Keratinocyte (primary cell): ENCODE measurements around the gene ISG15. TPM values are rescaled to one million over a fixed set of nuclear protein-coding genes. Genes with fewer than 3 reads are reported as not detected.
A peak's percentile ranks its signal among the peaks of the same experiment; 100 is the strongest.

Experiments
- DNase-seq: peaks from one replicate; pipeline ENCODE4 v3.0.0-alpha.2; 2011; ENCODE audit warnings: low read depth, missing footprints, low spot score
- FAIRE-seq: peaks from 2 replicates; lab custom pipeline; 2011; peaks lifted over from hg19 to GRCh38; lab: Jason Lieb, UNC
- H2AFZ ChIP-seq: 2 replicates; pipeline ENCODE4 v1.6.0; 2012; ENCODE audit warnings: low read length, control low read depth, inconsistent platforms; ENCODE audit not compliant: control insufficient read depth
- H3K27ac ChIP-seq: 2 replicates; pipeline ENCODE4 v1.5.1; 2011; ENCODE audit warnings: low read length; ENCODE audit not compliant: control insufficient read depth, insufficient read depth
- H3K27me3 ChIP-seq: 3 replicates; pipeline ENCODE4 v1.6.0; 2011; ENCODE audit warnings: low read length; ENCODE audit not compliant: control insufficient read depth, insufficient read depth; ENCODE audit errors: extremely low read depth
- H3K36me3 ChIP-seq, 2 experiments: 2 replicates in 1 of 2; 3 replicates in 1 of 2; pipeline ENCODE4 v1.5.1; 2011; ENCODE audit warnings: low read length in 2 of 2, mild to moderate bottlenecking in 1 of 2; ENCODE audit not compliant: control insufficient read depth in 2 of 2, insufficient read depth in 2 of 2; ENCODE audit errors: extremely low read depth in 1 of 2
- H3K4me1 ChIP-seq: 3 replicates; pipeline ENCODE4 v1.5.1; 2011; ENCODE audit warnings: low read length; ENCODE audit not compliant: control insufficient read depth, insufficient read depth; ENCODE audit errors: extremely low read depth
- H3K4me2 ChIP-seq: 3 replicates; pipeline ENCODE4 v1.6.0; 2011; ENCODE audit warnings: low read depth, low read length; ENCODE audit not compliant: control insufficient read depth, insufficient read depth; ENCODE audit errors: extremely low read depth
- H3K4me3 ChIP-seq, 3 experiments: fragments of 200-600 bp in 1 of 3; sonication (generic) in 1 of 3; 2 replicates in 2 of 3; 3 replicates in 1 of 3; pipeline ENCODE4 v1.5.1; 2011 to 2016; ENCODE audit warnings: low read length in 3 of 3, mild to moderate bottlenecking in 3 of 3, control low read depth in 2 of 3, inconsistent platforms in 1 of 3, low read depth in 1 of 3, mixed read lengths in 1 of 3, mixed run types in 1 of 3, moderate library complexity in 1 of 3; ENCODE audit not compliant: control insufficient read depth in 2 of 3, insufficient read depth in 2 of 3; ENCODE audit errors: extremely low read depth in 1 of 3
- H3K79me2 ChIP-seq: 2 replicates; pipeline ENCODE4 v1.6.0; 2012; ENCODE audit warnings: low read length; ENCODE audit not compliant: control insufficient read depth, insufficient read depth
- H3K9ac ChIP-seq: 3 replicates; pipeline ENCODE4 v1.6.0; 2011; ENCODE audit warnings: low read length; ENCODE audit not compliant: control insufficient read depth, insufficient read depth; ENCODE audit errors: extremely low read depth
- H3K9me1 ChIP-seq: 3 replicates; pipeline ENCODE4 v1.6.0; 2011; ENCODE audit warnings: low read length; ENCODE audit not compliant: control insufficient read depth, insufficient read depth; ENCODE audit errors: extremely low read depth
- H3K9me3 ChIP-seq: 2 replicates; pipeline ENCODE4 v1.5.1; 2012; ENCODE audit warnings: low read depth, low read length; ENCODE audit not compliant: control insufficient read depth
- H4K20me1 ChIP-seq: 3 replicates; pipeline ENCODE4 v1.6.0; 2011; ENCODE audit warnings: low read length; ENCODE audit not compliant: control insufficient read depth, insufficient read depth; ENCODE audit errors: extremely low read depth
- EZH2 ChIP-seq: IDR thresholded peaks from one replicate; pipeline ENCODE4 v1.6.1; 2012; ENCODE audit warnings: inconsistent platforms, mild to moderate bottlenecking, low read length, moderate library complexity
- dilution Hi-C: fragments of 300-500 bp; cut with MboI; formaldehyde crosslinking; loops from one replicate; pipeline ENCODE4 v1.7.0; 2020; ENCODE audit warnings: low sequenced_read_pairs; ENCODE audit not compliant: extremely low pct_ligation_motif_present
- polyA plus RNA-seq, 5 experiments: library from polyadenylated mRNA; depleted of rRNA in 3 of 5; stranded (reverse) in 3 of 5; stranded (forward) in 1 of 5; unstranded in 1 of 5; fragments of >200 nt; gene quantifications; 1 replicate in 1 of 5; 2 replicates in 3 of 5; 3 replicates in 1 of 5; pipeline versions ENCODE4 v1.2.1 to v1.2.3, GENCODE V29; 2011 to 2012; ENCODE audit warnings: missing spikeins in 2 of 5, low read depth in 1 of 5, low replicate concordance in 1 of 5
- TF ChIP-seq, protein P1 (sequence below), 3 experiments: IDR thresholded peaks in 1 of 3; conservative IDR thresholded peaks in 1 of 3; optimal IDR thresholded peaks in 1 of 3; 2 replicates in 2 of 3; 3 replicates in 1 of 3; pipeline versions ENCODE3 to v1.5.1; 2011; ENCODE audit warnings: low read length in 3 of 3, mild to moderate bottlenecking in 3 of 3, moderate library complexity in 2 of 3, control low read depth in 1 of 3, inconsistent platforms in 1 of 3; ENCODE audit not compliant: insufficient read depth in 2 of 3; ENCODE audit errors: extremely low read depth in 1 of 3

ISG15 gene
- polyA plus RNA-seq, 1 donor (not counting 4 experiments of a cell fraction or from before 2014, with no cell fraction given): 246 TPM

GRCh38 chr1:1025730-1026129 is 12.4 kb downstream of the ISG15 start:
- H3K4me3 ChIP-seq: peak overlapping the region; percentile 46 to 80 (median 51)
- peaks cover 27 to 32% of the 10 kb centered on the region in 2 experiments for H3K36me3 ChIP-seq
- H4K20me1 ChIP-seq: peaks cover 3% of the 10 kb centered on the region
- DNase-seq: no peak
- no peak overlapping the region for H2AFZ ChIP-seq
- dilution Hi-C loops: no loop called here
- TF ChIP-seq EZH2: no peak
- TF ChIP-seq, protein P1, sequence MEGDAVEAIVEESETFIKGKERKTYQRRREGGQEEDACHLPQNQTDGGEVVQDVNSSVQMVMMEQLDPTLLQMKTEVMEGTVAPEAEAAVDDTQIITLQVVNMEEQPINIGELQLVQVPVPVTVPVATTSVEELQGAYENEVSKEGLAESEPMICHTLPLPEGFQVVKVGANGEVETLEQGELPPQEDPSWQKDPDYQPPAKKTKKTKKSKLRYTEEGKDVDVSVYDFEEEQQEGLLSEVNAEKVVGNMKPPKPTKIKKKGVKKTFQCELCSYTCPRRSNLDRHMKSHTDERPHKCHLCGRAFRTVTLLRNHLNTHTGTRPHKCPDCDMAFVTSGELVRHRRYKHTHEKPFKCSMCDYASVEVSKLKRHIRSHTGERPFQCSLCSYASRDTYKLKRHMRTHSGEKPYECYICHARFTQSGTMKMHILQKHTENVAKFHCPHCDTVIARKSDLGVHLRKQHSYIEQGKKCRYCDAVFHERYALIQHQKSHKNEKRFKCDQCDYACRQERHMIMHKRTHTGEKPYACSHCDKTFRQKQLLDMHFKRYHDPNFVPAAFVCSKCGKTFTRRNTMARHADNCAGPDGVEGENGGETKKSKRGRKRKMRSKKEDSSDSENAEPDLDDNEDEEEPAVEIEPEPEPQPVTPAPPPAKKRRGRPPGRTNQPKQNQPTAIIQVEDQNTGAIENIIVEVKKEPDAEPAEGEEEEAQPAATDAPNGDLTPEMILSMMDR (optimal IDR thresholded peaks at IDR 0.05 in 1 of 3, IDR thresholded peaks at IDR 0.05 in 1 of 3, conservative IDR thresholded peaks at IDR 0.05 in 1 of 3; ENCODE audit: extremely low read depth in 1 of 3, insufficient read depth in 2 of 3, low read length in 3 of 3): no peak
- H3K27ac ChIP-seq: no peak overlapping the region
- FAIRE-seq: no peak
- no peaks in the 10 kb centered on the region for H3K9me1 ChIP-seq
- peak overlapping the region; percentile 37 for H3K9ac ChIP-seq
- H3K79me2 ChIP-seq: peaks cover 78% of the 10 kb centered on the region
- no peaks in the 10 kb centered on the region for H3K9me3 ChIP-seq
- peaks cover 50% of the 10 kb centered on the region for H3K4me1 ChIP-seq
- peak overlapping the region; percentile 94 for H3K4me2 ChIP-seq
- no peaks in the 10 kb centered on the region for H3K27me3 ChIP-seq

GRCh38 chr1:1026599-1027413 is 13.5 kb downstream of the ISG15 start:
- Histone ChIP-seq H3K9me1 (no peaks in the 10 kb centered on the region), H3K4me1 (peaks cover 46% of the 10 kb centered on the region), H3K4me2 (no peak overlapping the region), H3K4me3 (no peak overlapping the region), H4K20me1 (peaks cover 7% of the 10 kb centered on the region), H3K79me2 (peaks cover 72% of the 10 kb centered on the region), H3K9ac (no peak overlapping the region), H3K27ac (no peak overlapping the region), H3K27me3 (no peaks in the 10 kb centered on the region), H3K36me3 (peaks cover 31 to 32% of the 10 kb centered on the region in 2 experiments), H2AFZ (no peak overlapping the region), H3K9me3 (no peaks in the 10 kb centered on the region)
- TF ChIP-seq EZH2: no peak
- TF ChIP-seq, protein P1 (optimal IDR thresholded peaks at IDR 0.05 in 1 of 3, IDR thresholded peaks at IDR 0.05 in 1 of 3, conservative IDR thresholded peaks at IDR 0.05 in 1 of 3; ENCODE audit: extremely low read depth in 1 of 3, insufficient read depth in 2 of 3, low read length in 3 of 3): no peak
- DNase-seq: no peak
- dilution Hi-C loops: no loop called here
- no peak for FAIRE-seq
